ENCODE measurements around the gene UCP2.
"Not testable (repeated sequence)": the region's sequence is repeated elsewhere in the genome, so short reads cannot be mapped to it uniquely, and the experiment has no call there.

- not testable (repeated sequence) for TF ChIP-seq TSHZ1 (CRISPR knock-in tag; IDR thresholded peaks at IDR 0.05); BCLAF1 (IDR thresholded peaks at IDR 0.05; ENCODE audit: borderline replicate concordance in 1 of 2, control insufficient read depth in 1 of 2, low read depth in 2 of 2, low read length in 1 of 2)
These were observed 3.0 kb upstream of the UCP2 start for GRCh38 chr11:73985661-73986060.

All from K562 (cell line).